ENCODE data around the gene C5.
A peak's percentile ranks its signal among the peaks of the same experiment; 100 is the strongest.

The C5 gene

DNA sequence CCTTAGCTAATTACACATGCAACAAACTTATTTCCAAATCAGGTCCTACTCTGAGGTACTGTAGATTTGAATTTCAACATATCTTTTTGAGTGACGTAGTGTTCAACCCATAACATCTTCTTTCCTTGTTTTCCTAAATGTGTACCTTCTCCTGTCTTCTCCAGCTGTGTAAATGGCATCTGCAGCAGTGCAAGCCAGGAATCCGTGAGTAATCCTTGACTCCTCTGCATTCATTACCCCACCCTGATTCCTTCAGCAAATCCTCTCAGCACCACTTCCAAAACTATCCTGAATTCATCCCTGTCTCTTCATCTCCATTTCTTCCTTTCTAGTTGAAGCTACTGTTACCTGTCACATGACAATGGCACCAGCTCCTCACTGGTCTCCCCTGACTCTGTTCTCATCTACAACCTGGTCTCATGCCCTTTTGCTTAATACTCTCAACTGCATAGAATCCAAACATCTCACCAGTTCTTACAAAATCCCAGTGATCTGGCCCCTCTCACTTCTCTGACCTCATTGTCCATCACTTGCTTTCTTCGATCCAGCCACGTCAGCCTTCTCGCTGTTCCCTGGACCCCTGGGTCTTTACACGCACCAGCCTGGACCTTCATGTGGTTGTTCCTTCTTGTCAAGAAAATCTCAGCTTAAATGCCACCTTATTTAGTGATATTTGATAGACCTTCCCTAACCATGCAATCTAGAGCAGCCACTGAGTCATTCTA, 108.9 kb downstream of the C5 start:
- no peak for DNase-seq (ENCODE audit: low read depth in 2 of 2)

DNA sequence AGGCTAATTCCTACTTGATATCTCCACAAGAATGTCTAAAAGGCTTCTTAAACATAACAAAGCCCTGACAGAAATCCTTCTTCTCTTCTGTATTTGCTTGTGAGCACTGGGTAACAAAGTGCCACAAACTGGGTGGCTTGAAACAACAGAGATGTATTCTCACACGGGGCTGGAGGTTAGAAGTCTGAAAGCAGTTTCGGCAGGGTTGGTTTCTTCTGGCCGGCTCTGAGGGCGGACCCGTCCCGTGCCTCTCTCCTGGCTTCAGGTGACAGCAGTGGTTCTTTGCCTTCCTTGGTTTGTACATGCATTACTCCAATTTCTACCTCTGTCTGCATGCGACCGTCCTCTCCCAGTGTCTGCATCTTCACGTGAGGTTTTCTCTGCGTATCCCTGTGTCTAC, 109.5 kb downstream of the C5 start:
- DNase-seq (ENCODE audit: low read depth in 2 of 2) = no peak

- no peak for DNase-seq (ENCODE audit: low read depth in 2 of 2)
Observed at GRCh38 chr9:120938851-120939250, 111.2 kb downstream of the C5 start.

GRCh38 chr9:120937596-120937995, 112.5 kb downstream of the C5 start:
- DNase-seq (ENCODE audit: low read depth in 2 of 2) = no peak

DNA sequence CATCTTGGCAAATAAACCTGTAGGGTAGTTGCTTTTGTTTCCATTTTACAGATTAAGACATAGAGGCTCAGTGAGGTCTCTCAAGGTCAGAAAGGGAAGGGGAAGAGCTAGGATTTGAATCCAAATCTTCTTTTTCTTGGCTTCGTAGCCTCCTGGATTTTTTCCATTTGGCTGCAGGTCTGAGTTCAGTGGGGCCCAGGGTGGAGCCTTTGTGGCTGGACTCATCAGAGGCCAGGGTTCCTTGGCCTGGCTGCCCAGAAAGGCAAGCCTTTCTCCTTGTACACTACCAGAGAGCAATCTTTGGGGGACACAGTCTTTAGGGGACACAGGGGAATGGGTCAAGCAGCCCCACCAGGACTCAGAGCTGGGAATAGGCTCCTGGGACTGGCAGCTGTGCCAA, 112.9 kb downstream of the C5 start:
- no peak for DNase-seq (ENCODE audit: low read depth in 2 of 2)

GRCh38 chr9:120936764-120937122, 113.3 kb downstream of the C5 start:
- no peak for DNase-seq (ENCODE audit: low read depth in 2 of 2)

DNA sequence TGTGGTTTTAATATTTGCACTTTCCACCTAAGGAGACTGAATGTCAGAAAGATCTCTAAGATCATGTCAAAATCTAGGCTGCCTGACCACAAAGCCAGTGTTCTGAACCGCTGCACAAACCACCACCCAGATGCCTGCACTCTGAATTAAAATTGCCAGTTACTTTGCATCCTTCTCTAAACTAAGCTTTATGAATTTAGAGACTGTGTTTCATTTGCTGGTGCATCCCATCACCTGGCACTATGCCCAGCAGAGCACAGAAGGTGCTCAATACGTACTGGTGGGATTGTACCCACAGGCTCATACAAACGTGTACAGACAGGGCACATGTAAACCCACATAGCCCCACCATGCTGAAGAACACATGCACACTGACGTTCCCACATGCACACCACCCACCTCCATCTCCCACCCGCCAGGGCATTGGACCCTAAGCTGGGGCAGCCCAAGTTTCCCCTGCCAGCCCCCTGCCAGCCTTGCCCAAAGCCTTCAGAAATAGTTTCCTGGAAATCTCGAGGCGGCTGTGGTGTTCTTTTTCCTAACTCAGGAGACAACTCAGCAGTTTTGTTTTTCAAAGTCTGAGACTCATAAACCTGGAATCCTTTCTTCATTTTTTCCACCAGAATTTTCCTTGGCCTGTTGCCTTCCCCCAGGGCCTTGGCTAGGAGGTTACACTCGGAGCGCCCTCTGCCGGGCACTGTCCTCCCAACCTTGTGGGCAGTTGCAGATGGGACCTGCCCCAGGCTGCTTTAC, 113.9 kb downstream of the C5 start:
- DNase-seq (ENCODE audit: low read depth in 2 of 2) = peak; percentile 89 to 95

DNA sequence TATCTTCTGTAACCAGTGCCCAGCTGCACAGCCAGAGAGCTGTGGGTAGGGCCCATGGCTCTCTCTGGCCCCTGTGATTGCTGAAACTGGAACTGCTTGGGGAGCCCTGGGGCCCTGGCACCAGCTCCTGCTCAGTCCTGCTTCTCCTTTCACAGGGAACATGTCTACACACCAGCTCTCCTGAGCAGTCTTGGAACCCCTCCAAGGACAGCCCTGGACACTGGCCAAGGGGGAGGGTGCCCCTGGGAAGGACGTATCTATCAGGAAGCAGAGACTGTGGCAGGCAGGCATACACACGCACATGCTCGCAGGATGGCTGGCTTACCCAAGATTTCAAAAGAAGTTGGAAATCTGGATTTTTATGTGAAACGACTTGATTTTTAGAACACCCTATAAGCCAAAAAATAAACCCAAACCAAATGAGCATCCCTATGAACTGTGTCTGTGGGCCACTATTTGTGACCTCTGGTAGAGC, 114.7 kb downstream of the C5 start:
- DNase-seq (ENCODE audit: low read depth in 2 of 2) = no peak

DNA sequence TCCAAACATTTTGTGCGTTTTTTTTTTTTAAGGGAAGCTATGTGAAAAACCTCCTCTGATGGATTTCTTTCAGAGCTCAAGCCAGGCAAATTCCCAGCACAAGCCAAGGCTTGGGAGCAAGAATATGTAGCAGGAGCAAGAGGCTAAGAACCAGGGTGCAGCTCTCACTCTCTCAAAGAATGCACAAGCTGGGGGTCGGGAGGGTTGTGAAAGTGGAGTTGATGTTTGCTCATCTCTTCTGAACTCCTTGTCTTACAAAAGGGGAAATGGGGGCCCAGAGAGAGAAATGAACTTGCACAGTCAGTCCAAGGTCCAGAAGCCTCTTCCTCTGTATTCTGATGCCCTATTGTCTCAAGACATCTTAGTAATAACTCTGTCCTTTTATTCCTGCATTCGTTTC, 115.8 kb downstream of the C5 start:
- no peak for DNase-seq (ENCODE audit: low read depth in 2 of 2)

- DNase-seq (ENCODE audit: low read depth in 2 of 2) = no peak
Observed at GRCh38 chr9:120933310-120934055, 116.6 kb downstream of the C5 start.

- DNase-seq (ENCODE audit: low read depth in 2 of 2) = no peak
Observed at GRCh38 chr9:120932086-120932823, 117.8 kb downstream of the C5 start.

DNA sequence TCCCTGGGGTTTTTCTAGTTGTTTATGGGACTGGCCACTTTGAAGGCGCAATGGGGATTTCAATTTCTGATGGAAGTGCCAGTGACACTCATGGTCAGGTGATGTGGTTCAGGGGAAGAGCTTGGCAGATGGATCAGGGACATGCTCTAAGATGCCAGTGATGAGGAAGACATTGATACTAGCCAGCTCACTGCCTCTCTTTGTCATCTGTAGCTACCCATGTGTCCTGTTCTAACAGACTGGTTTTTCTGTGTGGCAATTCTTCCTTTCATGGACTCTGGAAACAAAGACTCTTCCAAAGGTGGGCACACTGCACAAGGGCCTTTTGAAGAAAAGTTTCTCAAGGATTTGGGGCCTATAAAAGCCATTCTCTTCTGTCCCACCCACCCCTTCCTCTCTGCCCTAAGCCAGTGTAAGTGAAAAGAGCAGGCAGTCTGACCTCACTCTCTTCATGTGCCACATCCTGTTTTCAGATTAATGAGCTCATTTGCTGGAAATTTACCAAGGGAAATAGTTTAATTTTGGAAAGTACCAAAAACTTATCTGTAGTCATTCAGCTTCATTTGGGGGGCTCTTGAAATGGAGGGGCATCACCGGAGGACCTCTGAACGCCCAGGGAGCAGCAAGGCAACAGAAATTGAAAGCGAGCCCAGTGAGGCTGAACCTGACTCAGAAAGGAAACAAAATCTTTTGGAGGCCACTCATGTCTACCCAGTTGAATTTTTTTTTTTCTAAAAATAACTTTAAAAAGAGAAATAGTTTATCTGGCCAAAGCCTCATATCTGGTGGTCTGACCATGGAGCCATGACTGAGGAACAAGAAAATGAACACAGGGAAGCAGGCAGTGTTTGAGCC, 118.6 kb downstream of the C5 start:
- no peak for DNase-seq (ENCODE audit: low read depth in 2 of 2)

GRCh38 chr9:120929229-120929791, 120.8 kb downstream of the C5 start:
- no peak for DNase-seq (ENCODE audit: low read depth in 2 of 2)

DNA sequence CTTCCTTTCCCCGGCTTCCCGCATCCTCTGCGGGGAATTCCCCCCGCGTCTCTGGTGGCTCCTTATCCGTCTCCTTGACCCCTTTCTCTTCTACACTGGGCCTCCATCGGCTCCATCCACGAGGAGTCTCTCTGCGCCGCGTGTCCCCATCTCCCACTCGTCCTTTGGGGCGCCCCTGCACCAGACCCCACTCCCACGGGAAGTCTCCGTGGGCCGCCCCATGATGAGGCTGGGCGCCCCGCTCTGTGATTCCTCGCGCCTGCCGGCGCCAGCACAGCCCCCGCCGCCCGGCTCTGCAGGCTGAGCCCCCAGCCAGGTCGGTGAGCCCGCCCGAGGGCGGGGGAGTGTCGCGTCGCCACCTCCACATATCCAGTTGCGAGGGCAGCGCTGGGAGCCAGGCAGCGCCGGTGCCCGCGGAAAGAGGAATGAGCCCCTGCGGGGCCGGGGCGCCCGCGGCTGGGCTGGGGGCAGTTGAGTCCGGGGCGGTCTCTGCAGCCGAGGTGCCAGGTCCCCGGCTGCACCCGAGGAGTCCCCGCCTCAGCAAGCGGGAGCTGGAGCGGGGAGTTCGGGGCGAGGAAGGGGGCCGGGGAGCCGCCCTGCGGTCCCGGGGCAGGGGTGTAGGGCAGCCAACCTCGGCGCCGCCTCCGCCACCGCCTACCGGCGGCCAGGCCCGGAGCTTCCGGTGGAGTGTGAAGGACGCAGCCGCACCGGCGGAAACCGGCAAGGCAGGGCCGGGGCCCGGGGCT, 121.4 kb downstream of the C5 start:
- DNase-seq (ENCODE audit: low read depth in 2 of 2) = peak in 1 of 2 donors; percentile 72

DNA sequence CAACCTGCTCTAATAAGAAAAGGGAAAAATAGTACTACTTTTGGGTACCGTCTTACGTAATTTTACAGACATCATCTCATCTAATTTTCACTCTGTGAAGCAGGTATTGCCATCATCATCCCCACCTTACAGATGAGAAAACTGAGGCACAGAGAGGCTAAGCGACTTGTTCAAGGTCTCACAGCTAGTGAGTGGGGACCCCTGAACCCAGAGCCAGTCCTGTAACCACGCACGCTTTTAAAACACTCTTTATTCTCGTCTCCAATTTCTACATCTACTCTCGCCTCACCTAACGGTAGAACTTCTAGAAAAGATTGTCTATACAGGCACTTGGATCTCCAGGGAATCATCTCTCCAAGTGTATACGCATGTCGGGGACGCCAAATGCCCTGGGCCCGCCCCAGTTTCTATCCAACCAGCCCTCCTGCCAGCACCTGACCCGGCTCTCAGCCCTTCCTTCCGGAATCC, 122.0 kb downstream of the C5 start:
- no peak for DNase-seq (ENCODE audit: low read depth in 2 of 2)

DNA sequence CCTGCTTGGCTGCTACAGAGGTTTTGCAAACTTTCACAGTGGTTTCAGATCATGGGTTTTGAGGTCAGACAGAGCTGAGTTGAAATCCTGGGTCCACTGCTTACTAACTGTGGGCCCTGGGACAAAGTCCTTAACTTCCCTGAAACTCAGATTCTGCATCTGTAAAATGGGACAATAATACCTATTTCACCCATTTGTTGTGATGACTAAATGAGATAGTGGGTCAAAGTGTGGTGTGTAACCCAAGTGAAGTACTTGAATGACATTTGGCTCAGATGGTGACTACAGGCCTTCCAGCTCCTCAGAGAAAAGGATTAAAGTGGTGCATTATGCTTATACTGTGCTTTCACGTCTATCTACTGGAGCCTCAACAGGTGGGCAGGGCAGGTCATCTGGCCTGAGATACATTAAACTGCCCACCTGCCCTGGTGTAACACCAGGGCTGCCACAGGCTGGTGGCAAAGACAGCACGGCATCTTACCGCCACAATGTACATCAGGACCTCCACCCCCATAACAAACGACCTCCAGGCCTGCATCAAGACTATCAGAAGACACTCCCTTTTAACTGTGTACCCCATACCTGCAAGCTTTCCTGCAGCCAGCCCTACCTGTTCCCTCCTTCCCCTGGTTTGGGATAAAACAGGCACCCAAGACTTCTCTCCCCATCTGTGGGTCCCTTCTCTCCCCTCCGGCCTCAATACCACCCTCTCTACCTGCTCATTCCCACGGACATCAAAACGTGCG, 122.6 kb downstream of the C5 start:
- peak in 1 of 2 donors; percentile 9 for DNase-seq (ENCODE audit: low read depth in 2 of 2)

DNA sequence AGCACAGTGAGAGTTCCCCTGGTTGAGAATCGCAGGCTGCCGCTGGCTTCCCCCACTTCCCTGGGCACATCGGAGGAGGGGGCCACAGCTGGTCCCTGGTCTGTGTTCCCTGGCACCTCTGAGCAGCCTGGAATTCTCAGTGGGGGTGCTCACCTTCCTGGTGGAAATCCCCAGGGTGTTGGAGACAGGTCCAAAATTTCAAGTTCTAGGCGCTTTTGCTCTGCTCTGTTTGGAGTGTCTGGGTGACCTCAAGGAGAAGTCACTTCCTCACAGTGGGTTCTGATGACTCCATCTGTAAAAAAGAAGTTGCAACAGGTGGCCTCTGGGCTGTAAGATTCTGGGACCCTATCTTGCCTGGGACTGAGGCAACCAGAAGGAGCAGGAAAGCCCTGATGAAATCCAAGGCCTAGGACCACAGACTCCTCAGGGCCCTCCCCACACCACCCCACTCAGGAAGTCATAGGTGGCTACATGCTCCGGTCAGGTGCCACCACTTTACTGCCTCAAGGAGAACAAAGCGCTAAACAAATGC, 123.6 kb downstream of the C5 start, which contains the start of gene TRAF1:
Gene TRAF1 (minus strand): TSS at position 400 of the 532 bp plus-strand sequence. CDS start 721 bp downstream, outside the sequence.
- DNase-seq (ENCODE audit: low read depth in 2 of 2) = peak in 1 of 2 donors; percentile 24

DNA sequence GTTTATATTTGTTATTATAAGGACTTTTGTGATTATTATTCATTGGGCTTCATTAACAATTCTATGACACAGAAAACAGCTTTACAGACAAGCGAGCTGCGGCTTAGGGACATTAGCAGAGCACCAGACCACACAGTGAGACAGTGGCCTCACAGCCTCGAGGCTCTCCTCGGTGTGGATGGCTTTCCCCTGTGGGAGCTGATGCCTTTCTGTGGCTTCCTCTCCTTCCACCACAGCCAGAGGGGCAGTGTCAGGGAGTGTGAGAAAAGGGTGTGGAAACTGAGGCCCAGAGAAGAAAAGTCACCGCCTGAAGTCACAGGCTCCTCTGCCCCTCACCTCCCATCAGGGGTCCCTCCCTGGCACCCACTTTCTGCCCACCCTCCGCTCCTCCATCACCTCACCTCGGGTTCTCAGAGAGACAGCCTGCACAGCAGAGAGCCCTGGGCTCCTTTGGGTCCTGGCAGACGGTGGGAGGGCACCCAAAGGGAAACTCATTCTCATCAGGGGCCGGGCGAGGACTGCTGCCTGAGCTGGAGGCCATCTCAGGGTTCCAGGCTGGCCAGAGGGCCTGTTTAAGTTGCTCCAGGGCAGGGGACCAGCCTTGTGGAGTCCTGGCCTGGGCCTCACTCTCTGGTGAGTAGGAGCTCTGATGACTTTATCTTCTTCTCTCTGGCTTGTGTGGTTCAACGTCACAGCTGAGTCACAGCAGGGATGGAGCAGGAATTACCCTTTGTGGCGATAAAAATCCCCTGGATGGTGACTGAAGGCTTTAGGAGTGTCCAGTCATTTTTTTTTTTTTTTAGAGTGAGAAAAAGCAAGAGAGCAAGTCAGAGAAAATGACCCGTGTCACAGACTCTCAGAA, 124.3 kb downstream of the C5 start:
- DNase-seq (ENCODE audit: low read depth in 2 of 2) = peak; percentile 70 to 75

Measured in stimulated activated CD4-positive, alpha-beta T cell treated with anti-CD3 and anti-CD28 coated beads, Interleukin-1b, Interleukin-23, amount 100 ng/mL, for 4 hours (primary cell).